Hepatocyte (in vitro differentiated cells): Measurements from ENCODE around the gene ADAMTSL1. TPM values are rescaled to one million over a fixed set of nuclear protein-coding genes. Genes with fewer than 3 reads are reported as not detected.

ENCODE experiments used
- DNase-seq: peaks from one replicate; pipeline ENCODE4 v3.0.0-alpha.2; 2016; ENCODE audit warnings: low spot score
- H2AFZ ChIP-seq: fragments of 200-600 bp; sonication (generic); 2 replicates; pipeline ENCODE4 v1.6.0; 2016; ENCODE audit warnings: antibody characterized with exemption, mild to moderate bottlenecking
- H3K27ac ChIP-seq: fragments of 200-600 bp; sonication (generic); 2 replicates; pipeline ENCODE4 v1.5.1; 2016; ENCODE audit warnings: mild to moderate bottlenecking
- H3K27me3 ChIP-seq: fragments of 200-600 bp; sonication (generic); 2 replicates; pipeline ENCODE4 v1.6.1; 2016
- H3K36me3 ChIP-seq: fragments of 200-600 bp; sonication (generic); replicated peaks from 2 replicates; pipeline ENCODE4 v1.5.1; 2016; ENCODE audit warnings: low read depth; ENCODE audit not compliant: insufficient read depth
- H3K4me1 ChIP-seq: fragments of 200-600 bp; sonication (generic); 2 replicates; pipeline ENCODE4 v1.5.1; 2016; ENCODE audit warnings: mild to moderate bottlenecking, moderate library complexity; ENCODE audit not compliant: insufficient read depth
- H3K4me2 ChIP-seq: fragments of 200-600 bp; sonication (generic); 2 replicates; pipeline ENCODE4 v1.6.0; 2016
- H3K4me3 ChIP-seq: fragments of 200-600 bp; sonication (generic); 2 replicates; pipeline ENCODE4 v1.5.1; 2016; ENCODE audit warnings: mild to moderate bottlenecking
- H3K79me2 ChIP-seq: fragments of 200-600 bp; sonication (generic); 2 replicates; pipeline ENCODE4 v1.6.0; 2017; ENCODE audit warnings: mild to moderate bottlenecking
- H3K9me2 ChIP-seq: fragments of 200-600 bp; sonication (generic); replicated peaks from 2 replicates; pipeline ENCODE4 v1.6.0; 2017; ENCODE audit warnings: mild to moderate bottlenecking; ENCODE audit not compliant: insufficient read depth
- H3K9me3 ChIP-seq: fragments of 200-600 bp; sonication (generic); 2 replicates; pipeline ENCODE4 v1.5.1; 2016; ENCODE audit warnings: low read depth, mild to moderate bottlenecking
- H4K20me1 ChIP-seq: fragments of 200-600 bp; sonication (generic); 2 replicates; pipeline ENCODE4 v1.6.0; 2016; ENCODE audit warnings: mild to moderate bottlenecking; ENCODE audit not compliant: insufficient read depth, poor library complexity, severe bottlenecking
- EZH2 ChIP-seq: fragments of 200-600 bp; sonication (generic); IDR thresholded peaks from 2 replicates; pipeline ENCODE4 v1.6.1; 2016; ENCODE audit warnings: antibody characterized with exemption, mild to moderate bottlenecking, borderline replicate concordance
- EZH2phosphoT487 ChIP-seq: fragments of 200-600 bp; sonication (generic); IDR thresholded peaks from one replicate; pipeline ENCODE4 v1.6.1; 2018; ENCODE audit warnings: antibody characterized with exemption, mild to moderate bottlenecking, low read depth, moderate library complexity; ENCODE audit not compliant: unreplicated experiment, severe bottlenecking
- WGBS: methylation state at CpG from one replicate; pipeline ENCODE4 v1.1.6; 2016; ENCODE audit warnings: low lambda C conversion rate; ENCODE audit errors: missing lambda C conversion rate; 5-methylcytosine and 5-hydroxymethylcytosine counted together
- polyA plus RNA-seq: library from polyadenylated mRNA; unstranded; fragments of >200 nt; fragmentation: Nextera tagmentation; extraction: Ambion mirVana; gene quantifications from 2 replicates; pipeline ENCODE4 v1.2.1, GENCODE V29; 2016
- total RNA-seq: library from RNA; depleted of rRNA; stranded (reverse); fragments of >200 nt; gene quantifications from 2 replicates; pipeline ENCODE4 v1.2.3, GENCODE V29; 2014
- TF ChIP-seq, protein P1 (sequence below): fragments of 200-600 bp; sonication (generic); IDR thresholded peaks from 2 replicates; pipeline ENCODE4 v1.5.1; 2016; ENCODE audit warnings: antibody characterized with exemption, mild to moderate bottlenecking; ENCODE audit not compliant: poor library complexity

The ADAMTSL1 gene
- total and polyA plus RNA-seq, 2 experiments from 2014 or later = 7.2 to 24.0 TPM

- no peak for TF ChIP-seq EZH2phosphoT487
- TF ChIP-seq, protein P1, sequence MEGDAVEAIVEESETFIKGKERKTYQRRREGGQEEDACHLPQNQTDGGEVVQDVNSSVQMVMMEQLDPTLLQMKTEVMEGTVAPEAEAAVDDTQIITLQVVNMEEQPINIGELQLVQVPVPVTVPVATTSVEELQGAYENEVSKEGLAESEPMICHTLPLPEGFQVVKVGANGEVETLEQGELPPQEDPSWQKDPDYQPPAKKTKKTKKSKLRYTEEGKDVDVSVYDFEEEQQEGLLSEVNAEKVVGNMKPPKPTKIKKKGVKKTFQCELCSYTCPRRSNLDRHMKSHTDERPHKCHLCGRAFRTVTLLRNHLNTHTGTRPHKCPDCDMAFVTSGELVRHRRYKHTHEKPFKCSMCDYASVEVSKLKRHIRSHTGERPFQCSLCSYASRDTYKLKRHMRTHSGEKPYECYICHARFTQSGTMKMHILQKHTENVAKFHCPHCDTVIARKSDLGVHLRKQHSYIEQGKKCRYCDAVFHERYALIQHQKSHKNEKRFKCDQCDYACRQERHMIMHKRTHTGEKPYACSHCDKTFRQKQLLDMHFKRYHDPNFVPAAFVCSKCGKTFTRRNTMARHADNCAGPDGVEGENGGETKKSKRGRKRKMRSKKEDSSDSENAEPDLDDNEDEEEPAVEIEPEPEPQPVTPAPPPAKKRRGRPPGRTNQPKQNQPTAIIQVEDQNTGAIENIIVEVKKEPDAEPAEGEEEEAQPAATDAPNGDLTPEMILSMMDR = no peak
- TF ChIP-seq EZH2 = no peak
- no peaks in the 10 kb centered on the region for H3K9me3 ChIP-seq
- 71% methylated on average over 10 of the region's 10 CpGs for WGBS
- H2AFZ ChIP-seq = no peak overlapping the region
- H3K4me1 ChIP-seq = peaks cover 16% of the 10 kb centered on the region
- H3K9me2 ChIP-seq = no peaks in the 10 kb centered on the region
- no peaks in the 10 kb centered on the region for H3K27me3 ChIP-seq
- no peak overlapping the region for H3K27ac ChIP-seq
- H3K36me3 ChIP-seq = no peaks in the 10 kb centered on the region
- H3K4me2 ChIP-seq = no peak overlapping the region
- no peaks in the 10 kb centered on the region for H3K79me2 ChIP-seq
- H4K20me1 ChIP-seq = no peaks in the 10 kb centered on the region
- H3K4me3 ChIP-seq = no peak overlapping the region
- DNase-seq = no peak
Measured at GRCh38 chr9:18770131-18770908, 296.4 kb downstream of the ADAMTSL1 start.

GRCh38 chr9:18771011-18771410 is 297.1 kb downstream of the ADAMTSL1 start:
- TF ChIP-seq EZH2 = no peak
- TF ChIP-seq EZH2phosphoT487 = no peak
- TF ChIP-seq, protein P1 = no peak
- H3K27ac ChIP-seq = peak overlapping the region; percentile 48
- no peaks in the 10 kb centered on the region for H4K20me1 ChIP-seq
- H2AFZ ChIP-seq = no peak overlapping the region
- no peaks in the 10 kb centered on the region for H3K27me3 ChIP-seq
- no peaks in the 10 kb centered on the region for H3K9me3 ChIP-seq
- H3K4me2 ChIP-seq = no peak overlapping the region
- H3K9me2 ChIP-seq = no peaks in the 10 kb centered on the region
- no peak overlapping the region for H3K4me3 ChIP-seq
- 33% methylated on average over 2 of the region's 2 CpGs for WGBS
- no peak for DNase-seq
- no peaks in the 10 kb centered on the region for H3K79me2 ChIP-seq
- H3K36me3 ChIP-seq = no peaks in the 10 kb centered on the region
- H3K4me1 ChIP-seq = peaks cover 16% of the 10 kb centered on the region

DNA sequence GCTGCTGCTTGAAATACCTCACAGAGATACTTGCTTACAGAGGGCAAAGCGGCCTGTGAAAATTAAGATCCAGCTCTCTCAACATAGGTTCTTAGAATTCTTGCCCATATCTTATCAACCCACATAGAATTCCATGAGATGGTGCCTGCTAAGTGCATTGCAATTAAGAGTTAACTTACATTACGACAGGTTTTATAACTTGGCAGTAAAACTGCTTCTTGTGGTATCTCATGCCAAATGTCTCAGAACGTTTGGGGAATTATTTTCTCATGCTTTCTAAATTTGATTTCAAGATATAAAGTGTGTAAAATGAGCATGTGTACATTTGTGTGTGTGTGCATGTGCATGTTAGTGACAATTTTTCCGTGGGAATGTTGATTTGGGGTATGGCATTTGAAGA is 297.8 kb downstream of the ADAMTSL1 start:
- Histone ChIP-seq H2AFZ (no peak overlapping the region), H3K4me2 (no peak overlapping the region), H3K9me2 (no peaks in the 10 kb centered on the region), H3K4me1 (peaks cover 16% of the 10 kb centered on the region), H3K79me2 (no peaks in the 10 kb centered on the region), H3K36me3 (no peaks in the 10 kb centered on the region), H3K9me3 (no peaks in the 10 kb centered on the region), H4K20me1 (no peaks in the 10 kb centered on the region), H3K4me3 (no peak overlapping the region), H3K27ac (no peak overlapping the region), H3K27me3 (no peaks in the 10 kb centered on the region)
- 52% methylated on average over 4 of the region's 4 CpGs for WGBS
- DNase-seq = no peak
- TF ChIP-seq EZH2phosphoT487 (no peak), EZH2 (no peak)
- TF ChIP-seq, protein P1 = no peak

GRCh38 chr9:18775241-18775640 is 301.3 kb downstream of the ADAMTSL1 start:
- H3K4me2 ChIP-seq = no peak overlapping the region
- no peak overlapping the region for H2AFZ ChIP-seq
- TF ChIP-seq, protein P1 = no peak
- H3K9me2 ChIP-seq = no peaks in the 10 kb centered on the region
- no peaks in the 10 kb centered on the region for H3K36me3 ChIP-seq
- no peak overlapping the region for H3K4me3 ChIP-seq
- no peak overlapping the region for H3K27ac ChIP-seq
- 73% methylated on average over 1 of the region's 1 CpG for WGBS
- H3K27me3 ChIP-seq = no peaks in the 10 kb centered on the region
- no peaks in the 10 kb centered on the region for H3K79me2 ChIP-seq
- H3K9me3 ChIP-seq = no peaks in the 10 kb centered on the region
- DNase-seq = no peak
- H3K4me1 ChIP-seq = peaks cover 11% of the 10 kb centered on the region
- no peaks in the 10 kb centered on the region for H4K20me1 ChIP-seq
